GM18909 (cell line): ENCODE measurements around the gene CHST3.
"Not testable (repeated sequence)": the region's sequence is repeated elsewhere in the genome, so short reads cannot be mapped to it uniquely, and the experiment has no call there.

Source experiments
- ATAC-seq: cut with Tn5 transposase; IDR thresholded peaks from one replicate; pipeline ENCODE4 v1.9.1; 2021; ENCODE audit warnings: mild to moderate bottlenecking; ENCODE audit not compliant: unreplicated experiment, poor library complexity

The CHST3 gene

DNA sequence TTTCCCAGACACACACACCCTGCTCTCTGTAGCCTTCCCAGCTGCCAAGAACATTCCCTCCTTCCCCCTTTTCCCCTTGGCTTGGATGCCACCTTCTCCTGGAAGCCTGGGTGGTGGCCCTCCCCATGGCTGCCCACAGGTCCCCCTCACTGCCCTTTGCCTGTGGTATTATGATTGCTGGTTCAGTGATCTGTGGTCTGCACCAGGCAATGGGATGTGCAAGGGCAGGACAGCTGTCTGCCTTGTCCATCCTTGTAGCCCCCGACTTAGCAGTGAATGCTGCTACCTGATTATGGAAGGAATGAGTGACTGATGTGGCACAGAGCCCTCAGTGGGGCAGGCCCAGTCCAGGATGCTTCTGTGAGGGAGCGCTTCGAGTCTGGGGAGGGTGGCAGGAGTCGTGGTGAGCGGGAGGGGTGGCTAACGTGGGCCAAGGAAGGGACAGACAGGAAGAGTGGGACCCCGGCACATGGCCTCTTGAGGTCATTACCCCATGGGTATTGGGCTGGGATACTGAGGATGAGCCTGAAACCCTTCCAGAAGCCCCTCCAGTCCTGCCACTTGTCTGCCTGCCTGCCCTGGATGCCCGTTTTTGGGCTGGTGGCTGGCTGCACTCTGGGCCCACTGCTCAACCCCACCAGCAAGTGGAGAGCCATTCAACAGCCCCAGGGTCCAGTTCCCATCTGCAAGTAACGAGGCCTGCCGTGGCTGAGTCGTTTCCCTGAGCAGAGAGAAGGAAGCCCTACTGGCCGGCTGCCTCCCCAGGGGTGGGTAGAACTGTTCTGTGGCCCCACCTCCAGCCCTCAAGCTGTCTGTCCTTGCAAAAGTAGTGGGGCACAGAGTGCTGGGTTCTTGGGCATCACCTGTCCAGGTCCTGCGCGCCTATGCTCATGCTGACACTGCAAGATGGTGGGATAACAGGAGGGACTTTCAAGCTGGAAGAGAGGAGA lies 8.8 kb downstream of the CHST3 start:
- ATAC-seq = no peak

DNA sequence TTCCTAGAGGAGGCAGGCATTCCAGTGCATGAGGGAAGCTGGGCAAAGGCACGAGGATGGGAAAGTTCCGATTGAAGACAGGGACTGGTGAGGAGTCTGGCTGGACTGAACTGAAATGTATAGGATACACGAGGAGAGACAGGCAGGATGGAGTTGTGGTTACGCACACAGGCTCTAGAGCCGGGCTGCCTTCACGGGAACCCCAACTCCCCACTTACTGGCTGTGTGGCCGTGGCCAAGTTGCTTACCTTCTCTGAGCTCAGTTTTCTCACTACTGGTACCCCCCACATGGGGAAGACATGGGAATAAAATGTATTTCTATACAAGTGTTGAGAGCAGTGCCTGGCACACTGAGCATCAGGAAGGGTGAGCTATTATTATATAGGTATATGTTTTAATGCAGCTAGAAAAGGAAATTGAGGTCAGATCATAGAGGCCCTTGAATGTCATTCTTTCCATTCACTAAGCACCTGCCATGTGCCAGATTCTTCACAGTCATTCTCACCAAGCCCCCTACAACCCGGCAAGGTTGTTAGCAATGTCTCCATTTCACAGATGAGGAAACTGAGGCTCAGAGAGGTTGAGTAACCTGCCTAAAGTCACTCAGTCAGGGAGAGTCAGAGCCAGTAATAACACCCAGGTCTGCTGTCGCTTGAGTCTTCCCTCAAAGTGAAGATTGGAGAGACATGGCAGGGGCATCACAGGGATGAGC lies 9.7 kb downstream of the CHST3 start:
- no peak for ATAC-seq

DNA sequence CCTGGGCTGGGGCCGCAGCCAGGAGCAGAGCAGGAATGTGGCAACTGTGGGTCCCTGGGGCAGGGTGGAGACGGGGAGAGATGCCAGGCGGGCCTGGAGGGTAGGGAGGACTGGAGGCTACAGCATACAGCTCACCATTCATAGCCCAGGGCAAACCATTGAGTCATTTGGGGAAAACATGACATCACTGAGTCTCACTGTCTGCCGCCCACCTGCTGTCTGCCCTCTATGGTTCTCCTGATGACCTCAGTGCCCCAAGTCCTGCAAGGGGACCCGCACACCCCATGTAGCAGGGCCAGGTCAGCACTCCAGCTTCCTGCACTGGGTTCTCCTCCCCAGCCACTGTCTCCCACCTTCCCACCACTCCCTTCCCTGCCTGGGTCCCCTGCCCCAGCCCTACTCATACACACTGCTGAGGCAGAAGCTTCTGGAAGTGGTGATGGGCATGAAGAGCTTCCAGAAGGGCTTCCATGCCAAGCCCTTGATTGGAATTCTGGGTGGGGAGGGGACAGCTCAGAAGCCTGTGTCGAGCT lies 10.4 kb downstream of the CHST3 start:
- ATAC-seq = peak; percentile 56

- no peak for ATAC-seq
Observed at GRCh38 chr10:71975087-71975870, 11.1 kb downstream of the CHST3 start.

DNA sequence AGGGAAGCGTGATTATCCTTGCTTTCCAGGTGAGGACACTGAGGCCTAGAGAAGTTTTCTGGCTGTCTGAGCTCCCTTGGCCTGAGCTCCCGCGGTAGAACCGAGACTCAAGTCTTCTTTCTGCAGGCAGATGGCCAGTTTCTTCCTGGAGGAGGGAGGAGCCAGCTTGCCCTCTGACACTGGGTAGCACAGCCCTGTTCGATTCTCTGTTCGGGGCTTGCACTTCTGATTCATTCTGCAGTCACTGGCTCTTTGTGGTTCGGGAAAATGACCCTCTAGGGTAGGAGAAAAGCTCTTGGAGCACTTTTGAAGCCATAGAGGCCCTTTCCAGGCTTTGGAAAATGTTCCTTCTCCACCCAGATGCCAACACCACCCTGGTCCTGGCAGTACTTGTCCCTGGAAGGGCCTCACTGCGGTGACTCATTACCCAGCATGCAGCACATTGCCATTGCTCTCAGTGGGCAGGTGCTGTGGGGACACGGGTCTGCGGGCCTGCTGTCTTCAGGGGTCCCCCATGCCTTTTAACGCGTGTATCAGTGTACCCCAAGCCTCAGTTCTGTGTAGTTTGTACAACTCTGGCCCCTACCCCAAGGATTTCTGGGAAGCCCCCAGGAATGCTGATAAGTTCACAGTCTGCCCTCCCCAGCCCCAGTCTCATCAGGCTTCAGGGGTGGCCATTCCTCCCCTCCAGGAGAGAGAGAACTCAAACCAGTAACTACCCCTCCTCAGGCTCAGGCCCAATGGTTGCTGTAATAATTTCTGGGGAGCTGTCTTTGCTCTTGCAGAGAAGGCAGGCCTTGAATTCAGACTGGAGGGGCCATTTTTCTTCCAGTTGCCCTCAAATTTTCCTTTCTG lies 11.9 kb downstream of the CHST3 start:
- ATAC-seq = no peak

- not testable (repeated sequence) for ATAC-seq
Observed at GRCh38 chr10:71977614-71977903, 13.4 kb downstream of the CHST3 start.

- no peak for ATAC-seq
Observed at GRCh38 chr10:71978476-71978875, 14.3 kb downstream of the CHST3 start.

DNA sequence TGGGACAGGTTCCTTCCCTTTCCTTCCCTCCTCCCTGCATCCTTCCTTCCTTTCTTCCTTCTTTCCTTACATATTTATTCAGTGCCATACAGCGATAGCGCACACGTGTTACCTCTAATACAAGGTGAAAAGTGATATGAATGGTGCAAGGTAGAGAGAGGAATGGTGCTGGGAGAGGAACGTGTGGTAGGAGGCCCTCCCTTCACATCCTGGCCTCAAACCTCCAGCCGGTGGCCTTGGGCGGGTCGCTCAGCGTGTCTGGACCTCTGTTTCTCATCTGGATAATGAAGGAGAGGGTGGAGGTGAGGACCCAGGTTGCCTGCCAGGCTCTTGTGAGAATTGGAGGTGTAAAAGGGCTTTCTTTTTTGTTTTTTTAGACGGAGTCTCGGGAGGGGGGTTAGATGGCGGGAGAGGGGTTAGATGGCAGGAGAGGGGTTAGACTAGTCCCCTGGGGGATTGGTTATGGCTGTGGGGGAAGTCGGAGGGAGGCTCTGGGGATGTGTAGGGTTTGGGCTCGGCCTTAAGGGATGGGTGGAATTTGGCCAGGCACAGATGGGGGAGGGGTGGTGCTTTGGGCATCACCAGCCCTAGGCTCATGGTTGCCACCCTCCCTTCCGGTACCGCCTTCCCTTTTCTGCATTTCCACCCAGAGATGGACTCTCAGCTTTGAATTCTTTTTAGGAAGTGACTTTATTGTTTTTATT lies 14.9 kb downstream of the CHST3 start:
- ATAC-seq = no peak

GRCh38 chr10:71979692-71980062 lies 15.5 kb downstream of the CHST3 start:
- ATAC-seq = no peak

- no peak for ATAC-seq
Observed at GRCh38 chr10:71980181-71981014, 16.2 kb downstream of the CHST3 start.

- no peak for ATAC-seq
Observed at GRCh38 chr10:71981015-71981875, 17.1 kb downstream of the CHST3 start.

GRCh38 chr10:71981876-71982230 lies 17.7 kb downstream of the CHST3 start:
- no peak for ATAC-seq

DNA sequence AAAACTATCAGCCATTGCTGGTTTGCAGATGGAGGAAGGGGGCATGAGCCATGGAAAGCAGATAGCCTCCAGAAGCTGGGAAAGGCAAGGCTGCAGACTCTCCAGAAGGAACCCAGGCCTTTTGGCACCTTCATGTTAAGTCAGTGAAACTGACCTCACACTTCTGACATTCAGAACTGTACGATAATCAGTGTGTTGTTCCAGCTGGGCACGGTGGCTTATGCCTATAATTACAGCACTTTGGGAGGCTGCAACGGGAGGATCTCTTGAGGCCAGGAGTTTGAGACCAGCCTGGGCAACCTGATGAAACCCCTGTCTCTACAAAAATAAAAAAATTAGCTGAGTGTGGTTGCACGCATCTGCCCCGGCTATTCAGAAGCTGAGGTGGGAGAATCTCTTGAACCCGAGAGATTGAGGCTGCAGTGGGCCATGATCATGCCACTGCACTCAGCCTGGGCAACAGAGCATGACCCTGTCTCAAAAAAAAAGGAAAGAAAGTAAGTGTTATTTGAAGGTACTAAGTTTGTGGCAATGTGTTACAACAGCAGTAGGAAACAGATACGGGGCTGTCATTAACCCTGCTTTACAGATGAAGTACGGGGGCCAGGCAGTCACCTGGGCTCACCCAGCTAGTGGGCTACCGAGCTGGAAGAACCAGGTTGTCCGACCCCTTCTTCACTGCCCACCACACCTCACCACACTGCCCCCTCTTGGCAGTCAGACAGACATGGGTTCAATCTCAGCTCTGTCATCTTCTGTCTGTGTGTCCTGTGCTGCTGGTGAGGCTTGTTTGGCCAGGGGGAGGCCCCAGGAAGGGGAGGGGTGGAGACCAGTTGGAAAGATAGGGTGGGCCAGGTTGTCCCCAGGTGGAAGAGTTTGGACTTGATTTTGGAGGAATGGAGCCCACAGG lies 18.3 kb downstream of the CHST3 start:
- ATAC-seq = no peak

DNA sequence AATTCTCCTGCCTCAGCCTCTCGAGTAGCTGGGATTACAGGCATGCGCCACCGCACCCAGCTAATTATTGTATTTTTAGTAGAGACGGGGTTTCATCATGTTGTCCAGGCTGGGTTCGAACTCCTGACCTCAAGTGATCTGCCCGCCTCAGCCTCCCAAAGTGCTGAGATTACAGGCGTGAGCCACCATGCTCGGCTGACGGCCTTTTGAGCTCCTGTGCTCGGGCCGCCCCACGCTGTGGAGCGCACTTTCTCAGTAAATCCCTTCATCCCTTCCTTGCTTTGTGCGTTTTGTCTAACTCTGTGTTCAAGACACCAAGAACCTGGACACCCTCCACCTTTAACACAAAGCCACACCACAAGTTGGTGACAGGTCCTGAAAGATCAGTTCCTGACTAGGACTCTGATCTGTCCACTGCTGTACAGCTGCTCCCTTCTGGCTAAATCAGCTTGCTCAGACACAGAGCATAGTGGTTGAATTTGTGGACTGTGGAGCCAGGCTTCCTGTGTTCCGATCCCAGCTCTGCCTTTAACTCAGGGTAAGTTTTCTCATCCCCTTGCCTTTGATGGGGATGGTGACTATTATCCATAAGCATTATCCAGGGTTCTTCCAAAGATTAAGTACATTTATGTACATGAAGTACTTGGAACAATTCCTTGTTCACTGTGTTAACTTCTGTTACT lies 20.1 kb downstream of the CHST3 start:
- peak; percentile 1 for ATAC-seq

- ATAC-seq = peak; percentile 47
Observed at GRCh38 chr10:71984809-71985388, 20.7 kb downstream of the CHST3 start.
